AG10803 (cell line): ENCODE data around the gene USP51.
"Not testable (repeated sequence)": the region's sequence is repeated elsewhere in the genome, so short reads cannot be mapped to it uniquely, and the experiment has no call there.

Experiments used
- DNase-seq: peaks from one replicate; pipeline ENCODE4 v3.0.0; 2010; ENCODE audit warnings: low read depth
- H3K4me3 ChIP-seq: 2 replicates; pipeline ENCODE4 v1.5.1; 2011; ENCODE audit warnings: mild to moderate bottlenecking, low read length, control low read depth
- TF ChIP-seq, protein P1 (sequence below): conservative IDR thresholded peaks from 2 replicates; pipeline ENCODE4 v1.5.1; 2011; ENCODE audit warnings: mild to moderate bottlenecking, low read length, control low read depth, inconsistent platforms

Gene USP51

GRCh38 chrX:55489314-55490009 lies at the start of gene USP51:
Gene USP51 (minus strand): TSS chrX:55489848. CDS start chrX:55488939, 909 bp downstream.
- DNase-seq = peak; percentile 10
- TF ChIP-seq, protein P1, sequence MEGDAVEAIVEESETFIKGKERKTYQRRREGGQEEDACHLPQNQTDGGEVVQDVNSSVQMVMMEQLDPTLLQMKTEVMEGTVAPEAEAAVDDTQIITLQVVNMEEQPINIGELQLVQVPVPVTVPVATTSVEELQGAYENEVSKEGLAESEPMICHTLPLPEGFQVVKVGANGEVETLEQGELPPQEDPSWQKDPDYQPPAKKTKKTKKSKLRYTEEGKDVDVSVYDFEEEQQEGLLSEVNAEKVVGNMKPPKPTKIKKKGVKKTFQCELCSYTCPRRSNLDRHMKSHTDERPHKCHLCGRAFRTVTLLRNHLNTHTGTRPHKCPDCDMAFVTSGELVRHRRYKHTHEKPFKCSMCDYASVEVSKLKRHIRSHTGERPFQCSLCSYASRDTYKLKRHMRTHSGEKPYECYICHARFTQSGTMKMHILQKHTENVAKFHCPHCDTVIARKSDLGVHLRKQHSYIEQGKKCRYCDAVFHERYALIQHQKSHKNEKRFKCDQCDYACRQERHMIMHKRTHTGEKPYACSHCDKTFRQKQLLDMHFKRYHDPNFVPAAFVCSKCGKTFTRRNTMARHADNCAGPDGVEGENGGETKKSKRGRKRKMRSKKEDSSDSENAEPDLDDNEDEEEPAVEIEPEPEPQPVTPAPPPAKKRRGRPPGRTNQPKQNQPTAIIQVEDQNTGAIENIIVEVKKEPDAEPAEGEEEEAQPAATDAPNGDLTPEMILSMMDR = no peak; the same call in 1 of the 2 replicates
- H3K4me3 ChIP-seq = peak within 1 kb of the TSS; percentile 73

DNA sequence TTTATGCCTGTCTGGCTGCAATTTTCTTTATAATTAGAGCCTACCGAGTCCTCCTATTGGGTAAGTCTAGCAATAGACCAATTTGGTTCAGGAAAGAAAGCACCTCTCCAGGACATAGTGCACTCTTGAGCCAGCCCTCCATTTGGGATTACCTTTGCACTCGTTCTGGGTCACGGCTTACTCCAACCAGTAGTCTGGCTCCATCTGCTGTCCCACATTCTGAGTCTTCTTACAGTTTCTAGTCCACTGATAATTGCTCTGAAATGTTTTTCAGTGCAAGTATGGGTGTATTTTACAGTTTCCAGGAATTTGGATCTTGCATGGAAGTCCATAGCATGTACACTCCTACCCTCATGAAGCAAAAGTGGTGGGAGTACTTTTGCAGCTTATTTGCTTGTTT lies 34.8 kb upstream of the USP51 start:
- DNase-seq = peak; percentile 0
- TF ChIP-seq, protein P1 = 0 out of 2 replicates have a peak, but pooled peaks have one; percentile 18
- no peak overlapping the region for H3K4me3 ChIP-seq

DNA sequence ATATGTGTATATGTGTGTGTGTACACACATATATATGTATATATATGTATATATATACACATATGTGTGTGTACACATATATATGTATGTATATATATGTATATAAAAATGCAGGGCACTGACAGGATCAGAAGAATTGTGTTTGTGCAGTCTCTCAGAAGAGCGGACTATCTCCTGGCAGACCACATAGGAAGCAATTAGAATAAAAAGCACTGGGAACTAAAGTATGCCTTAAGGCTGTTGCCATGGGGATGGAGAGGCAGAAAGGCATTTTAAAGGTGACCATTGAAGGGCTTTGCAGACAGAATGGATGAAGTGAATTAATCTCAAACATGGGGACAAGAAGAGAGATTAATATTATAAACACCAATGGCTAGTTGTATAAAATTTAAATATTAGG lies 33.7 kb upstream of the USP51 start:
- TF ChIP-seq, protein P1 = no peak
- no peak overlapping the region for H3K4me3 ChIP-seq
- no peak for DNase-seq

- no peak for DNase-seq
- TF ChIP-seq, protein P1 = no peak
Measured at GRCh38 chrX:55522596-55523276, 33.1 kb upstream of the USP51 start.

GRCh38 chrX:55521687-55522086 lies 32.0 kb upstream of the USP51 start:
- TF ChIP-seq, protein P1 = no peak
- DNase-seq = no peak
- no peak overlapping the region for H3K4me3 ChIP-seq

More at GRCh38 chrX:55522596-55523276, 33.1 kb upstream of the USP51 start:
- H3K4me3 ChIP-seq = no peak overlapping the region

- not testable (repeated sequence) for DNase-seq, H3K4me3 ChIP-seq
Measured at GRCh38 chrX:55516794-55517481, 27.3 kb upstream of the USP51 start.

DNA sequence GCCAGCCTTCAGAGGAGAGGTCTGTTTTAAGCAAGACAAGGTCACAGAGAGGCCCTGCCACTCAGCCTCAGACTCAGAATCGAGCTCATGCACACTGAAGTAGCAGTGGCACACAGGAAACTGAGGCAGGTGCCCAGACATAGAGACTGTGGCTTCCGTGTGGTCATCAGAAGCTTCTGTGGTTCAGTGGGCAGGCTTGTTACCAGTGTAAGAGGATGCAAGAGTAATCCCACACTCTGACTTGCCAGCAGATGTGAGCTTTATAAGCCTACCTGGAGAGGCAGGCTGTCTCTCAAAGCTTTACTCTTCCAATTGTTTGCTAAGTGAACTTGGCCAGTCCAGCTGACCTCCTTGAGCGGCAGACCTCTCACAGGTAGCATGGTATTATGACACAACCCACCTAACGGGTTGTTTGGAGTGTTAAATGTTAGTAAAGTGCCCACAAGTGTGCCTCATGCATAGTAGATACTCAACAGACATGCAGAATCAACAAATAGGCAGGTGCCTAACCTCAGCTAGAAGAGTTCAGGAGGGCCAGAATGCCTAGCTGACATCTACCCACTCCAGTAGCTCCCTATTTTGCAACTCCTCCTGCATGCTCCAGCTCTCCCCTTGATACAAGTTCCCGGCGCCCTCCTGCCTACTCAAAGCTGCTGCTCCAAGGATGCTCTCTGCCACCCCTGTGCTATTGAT lies 23.5 kb upstream of the USP51 start:
- DNase-seq, H3K4me3 ChIP-seq: not testable (repeated sequence)

DNA sequence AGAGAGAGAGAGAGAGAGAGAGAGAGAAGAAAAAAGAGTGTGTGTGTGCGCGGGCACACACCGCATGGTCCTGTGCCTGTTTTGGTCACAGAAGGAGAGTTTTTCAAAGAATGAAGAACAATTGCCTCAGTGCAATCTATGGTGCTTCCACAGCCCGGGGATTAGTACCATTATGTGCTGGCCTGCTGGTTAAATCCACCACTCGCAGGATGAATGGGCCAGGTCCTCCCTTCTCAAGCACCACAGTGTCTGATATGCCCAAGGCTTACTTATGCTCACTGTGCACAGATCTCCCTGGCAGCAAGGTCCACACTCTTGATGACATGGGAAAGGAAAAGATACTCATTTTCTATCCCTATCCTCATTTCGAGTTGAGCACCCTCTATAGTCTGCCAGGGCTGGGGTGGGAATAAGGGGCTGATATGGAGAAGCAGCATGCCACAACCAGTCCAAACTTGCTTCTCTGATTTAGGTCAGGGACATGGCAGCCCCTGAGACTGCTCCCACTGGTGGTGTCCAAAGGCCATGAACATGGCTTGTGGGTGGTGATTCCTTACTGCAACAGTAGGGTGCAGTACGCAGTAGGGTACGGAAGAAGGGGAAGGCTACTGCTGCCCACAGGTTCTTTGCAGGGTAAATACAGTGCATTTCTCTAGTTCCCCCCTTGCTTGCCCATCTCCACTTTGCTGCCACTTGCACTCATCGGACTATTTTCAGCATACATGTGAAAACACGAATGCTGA lies 18.9 kb upstream of the USP51 start:
- not testable (repeated sequence) for H3K4me3 ChIP-seq, DNase-seq

DNA sequence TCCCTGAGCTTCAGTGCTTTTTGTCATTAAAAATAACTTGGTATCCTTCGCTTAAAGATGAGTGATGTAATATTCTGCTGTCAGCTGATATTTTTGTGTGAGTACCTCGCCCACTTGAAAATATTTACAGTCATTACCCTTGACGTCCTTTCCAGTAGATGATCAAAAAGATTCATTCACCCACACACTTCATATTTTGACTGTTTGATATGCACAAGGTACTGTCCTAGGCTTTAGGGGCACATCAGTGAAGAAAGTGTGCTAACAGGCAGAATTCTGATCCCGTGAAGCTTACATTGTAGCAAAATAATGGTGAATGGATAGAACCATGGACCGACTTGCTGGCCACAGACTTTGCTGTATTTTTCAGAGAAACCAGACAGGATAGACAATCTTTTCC lies 18.1 kb upstream of the USP51 start:
- H3K4me3 ChIP-seq, DNase-seq: not testable (repeated sequence)

DNA sequence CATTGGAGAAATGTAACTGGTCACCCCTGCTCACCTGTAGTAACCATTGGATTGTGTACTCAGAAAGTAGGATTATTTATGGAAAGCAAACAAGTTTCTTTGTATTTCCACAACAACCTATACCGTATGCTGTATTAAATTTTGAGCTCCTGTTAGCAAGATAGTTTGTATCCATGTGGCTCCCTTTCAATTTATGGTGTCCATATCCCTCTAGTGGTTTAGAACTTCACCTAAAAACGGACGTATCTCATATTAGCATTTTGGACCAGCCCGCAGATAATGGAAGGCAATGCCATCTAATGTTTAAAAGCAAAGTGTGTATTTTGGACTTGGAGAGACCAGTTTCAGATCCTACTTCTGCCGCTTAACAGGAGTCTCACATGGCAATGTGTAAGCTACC lies 17.4 kb upstream of the USP51 start:
- not testable (repeated sequence) for H3K4me3 ChIP-seq, DNase-seq
